ENCODE measurements around the gene CCDC116.

CCDC116 gene

DNA sequence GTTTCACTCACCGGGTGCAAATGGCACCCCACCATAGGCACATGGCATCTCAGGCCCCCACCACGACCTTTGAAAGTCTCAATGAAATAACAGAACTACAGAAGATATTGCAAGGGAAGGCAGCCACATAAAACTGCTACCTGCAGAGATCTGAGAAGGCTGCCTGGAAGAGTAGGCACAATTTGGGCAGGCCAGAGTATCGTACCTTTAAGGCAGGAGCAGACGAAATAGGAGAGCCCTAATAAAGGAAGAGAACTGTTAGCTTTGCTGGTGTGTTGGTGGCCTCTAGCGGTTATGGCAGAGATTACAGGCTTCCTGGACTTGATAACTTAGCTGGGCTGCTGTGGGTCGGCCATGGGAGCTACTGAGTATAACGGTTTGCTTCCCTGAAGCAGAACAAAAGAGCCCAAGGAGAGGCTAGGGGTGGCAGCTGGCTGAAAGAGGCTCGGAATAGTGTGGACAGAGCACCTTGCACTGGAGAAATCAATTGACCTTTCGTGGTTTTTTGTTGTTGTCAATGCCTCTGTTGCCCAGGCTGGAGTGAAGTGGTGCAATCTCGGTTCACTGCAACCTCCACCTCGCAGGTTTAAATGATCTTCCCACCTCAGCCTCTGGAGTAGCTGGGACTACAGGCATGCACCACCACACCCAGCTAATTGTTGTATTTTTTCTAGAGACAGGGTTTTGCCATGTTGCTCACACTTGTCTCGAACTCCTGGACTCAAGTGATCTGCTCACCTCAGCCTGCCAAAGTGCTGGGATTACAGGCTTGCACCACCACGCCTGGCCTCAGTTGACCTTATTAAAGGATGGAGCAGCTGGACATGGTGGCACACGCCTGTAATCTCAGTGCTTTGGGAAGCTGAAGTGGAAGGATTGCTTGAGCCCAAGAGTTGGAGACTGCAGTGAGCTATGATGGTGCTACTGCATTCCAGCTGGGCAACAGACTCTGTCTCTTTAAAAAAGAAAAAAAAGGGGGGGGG is 14.3 kb downstream of the CCDC116 start:
- DNase-seq (ENCODE audit: low read depth) = peak; percentile 77
- TF ChIP-seq, protein P1, sequence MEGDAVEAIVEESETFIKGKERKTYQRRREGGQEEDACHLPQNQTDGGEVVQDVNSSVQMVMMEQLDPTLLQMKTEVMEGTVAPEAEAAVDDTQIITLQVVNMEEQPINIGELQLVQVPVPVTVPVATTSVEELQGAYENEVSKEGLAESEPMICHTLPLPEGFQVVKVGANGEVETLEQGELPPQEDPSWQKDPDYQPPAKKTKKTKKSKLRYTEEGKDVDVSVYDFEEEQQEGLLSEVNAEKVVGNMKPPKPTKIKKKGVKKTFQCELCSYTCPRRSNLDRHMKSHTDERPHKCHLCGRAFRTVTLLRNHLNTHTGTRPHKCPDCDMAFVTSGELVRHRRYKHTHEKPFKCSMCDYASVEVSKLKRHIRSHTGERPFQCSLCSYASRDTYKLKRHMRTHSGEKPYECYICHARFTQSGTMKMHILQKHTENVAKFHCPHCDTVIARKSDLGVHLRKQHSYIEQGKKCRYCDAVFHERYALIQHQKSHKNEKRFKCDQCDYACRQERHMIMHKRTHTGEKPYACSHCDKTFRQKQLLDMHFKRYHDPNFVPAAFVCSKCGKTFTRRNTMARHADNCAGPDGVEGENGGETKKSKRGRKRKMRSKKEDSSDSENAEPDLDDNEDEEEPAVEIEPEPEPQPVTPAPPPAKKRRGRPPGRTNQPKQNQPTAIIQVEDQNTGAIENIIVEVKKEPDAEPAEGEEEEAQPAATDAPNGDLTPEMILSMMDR (conservative IDR thresholded peaks at IDR 0.05; ENCODE audit: control insufficient read depth, insufficient read depth, low read depth, low read length) = peak; percentile 90
- H3K4me3 ChIP-seq (ENCODE audit: control insufficient read depth, low read depth, low read length) = no peak overlapping the region

GRCh38 chr22:21650280-21650679 is 17.7 kb downstream of the CCDC116 start:
- TF ChIP-seq, protein P1 (conservative IDR thresholded peaks at IDR 0.05; ENCODE audit: control insufficient read depth, insufficient read depth, low read depth, low read length) = no peak
- no peak for DNase-seq (ENCODE audit: low read depth)
- H3K4me3 ChIP-seq (ENCODE audit: control insufficient read depth, low read depth, low read length) = no peak overlapping the region

GRCh38 chr22:21650823-21651520 is 18.4 kb downstream of the CCDC116 start:
- no peak for DNase-seq (ENCODE audit: low read depth)
- peak overlapping the region; percentile 77 for H3K4me3 ChIP-seq (ENCODE audit: control insufficient read depth, low read depth, low read length)
- TF ChIP-seq, protein P1 (conservative IDR thresholded peaks at IDR 0.05; ENCODE audit: control insufficient read depth, insufficient read depth, low read depth, low read length) = no peak

- TF ChIP-seq, protein P1 (conservative IDR thresholded peaks at IDR 0.05; ENCODE audit: control insufficient read depth, insufficient read depth, low read depth, low read length) = no peak
- DNase-seq (ENCODE audit: low read depth) = no peak
- H3K4me3 ChIP-seq (ENCODE audit: control insufficient read depth, low read depth, low read length) = peak overlapping the region; percentile 77
Measured at GRCh38 chr22:21651521-21652009, 19.0 kb downstream of the CCDC116 start.

DNA sequence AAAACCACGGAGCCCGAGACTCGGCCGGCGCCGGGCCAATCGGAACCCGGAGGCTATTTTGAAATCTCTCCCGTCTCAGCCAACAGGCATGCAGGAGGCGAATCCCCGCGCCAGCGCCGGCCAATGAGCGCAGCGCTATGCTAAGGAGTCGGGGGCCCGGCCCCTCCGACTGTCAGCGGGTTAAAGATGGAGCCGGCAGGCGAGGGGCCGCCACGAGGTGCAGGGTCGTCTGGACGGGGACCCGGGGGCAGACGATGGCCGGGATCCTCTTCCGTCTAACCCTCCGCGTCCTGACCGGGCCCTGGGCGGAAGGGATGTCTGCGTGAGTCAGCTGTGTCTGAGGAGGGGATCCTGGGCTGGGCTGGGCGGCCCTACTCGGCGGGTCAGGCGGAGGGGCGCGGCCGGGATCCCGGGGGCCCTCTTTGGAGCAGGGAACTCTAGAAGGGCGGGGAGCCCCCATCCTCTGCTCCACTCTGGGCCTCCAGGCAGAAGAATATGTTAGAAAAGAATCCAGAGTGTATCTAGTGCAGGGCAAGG is 19.5 kb downstream of the CCDC116 start:
- peak; percentile 79 for DNase-seq (ENCODE audit: low read depth)
- H3K4me3 ChIP-seq (ENCODE audit: control insufficient read depth, low read depth, low read length) = peak overlapping the region; percentile 77
- TF ChIP-seq, protein P1 (conservative IDR thresholded peaks at IDR 0.05; ENCODE audit: control insufficient read depth, insufficient read depth, low read depth, low read length) = no peak
